Muscle layer of duodenum (tissue), 2 donors: ENCODE measurements around the gene GATAD2B.

Experiments used
- H3K27ac ChIP-seq: one replicate; pipeline ENCODE4 v1.7.0; 2013; ENCODE audit warnings: mild to moderate bottlenecking, low read length
- H3K27me3 ChIP-seq: one replicate; pipeline ENCODE4 v1.7.0; 2013; ENCODE audit warnings: low read depth, mild to moderate bottlenecking, control low read depth, low read length
- H3K36me3 ChIP-seq, 2 donors: one replicate each; pipeline ENCODE4 v1.7.0; 2013; ENCODE audit warnings: low read length in 2 of 2, control low read depth in 1 of 2, mild to moderate bottlenecking in 1 of 2; ENCODE audit not compliant: insufficient read depth in 2 of 2, control insufficient read depth in 1 of 2
- H3K4me1 ChIP-seq, 2 donors: one replicate each; pipeline ENCODE4 v1.7.0; 2013; ENCODE audit warnings: low read length in 2 of 2, mild to moderate bottlenecking in 2 of 2, control low read depth in 1 of 2, moderate library complexity in 1 of 2; ENCODE audit not compliant: insufficient read depth in 2 of 2, control insufficient read depth in 1 of 2
- H3K4me3 ChIP-seq, 2 donors: one replicate each; pipeline ENCODE4 v1.7.0; 2013; ENCODE audit warnings: low read length in 2 of 2, low read depth in 1 of 2, mild to moderate bottlenecking in 1 of 2
- H3K9me3 ChIP-seq, 2 donors: one replicate each; pipeline ENCODE4 v1.7.0; 2013; ENCODE audit warnings: low read length in 2 of 2, control low read depth in 1 of 2, mild to moderate bottlenecking in 1 of 2; ENCODE audit not compliant: control insufficient read depth in 1 of 2
- donor health status: healthy.

The GATAD2B gene

DNA sequence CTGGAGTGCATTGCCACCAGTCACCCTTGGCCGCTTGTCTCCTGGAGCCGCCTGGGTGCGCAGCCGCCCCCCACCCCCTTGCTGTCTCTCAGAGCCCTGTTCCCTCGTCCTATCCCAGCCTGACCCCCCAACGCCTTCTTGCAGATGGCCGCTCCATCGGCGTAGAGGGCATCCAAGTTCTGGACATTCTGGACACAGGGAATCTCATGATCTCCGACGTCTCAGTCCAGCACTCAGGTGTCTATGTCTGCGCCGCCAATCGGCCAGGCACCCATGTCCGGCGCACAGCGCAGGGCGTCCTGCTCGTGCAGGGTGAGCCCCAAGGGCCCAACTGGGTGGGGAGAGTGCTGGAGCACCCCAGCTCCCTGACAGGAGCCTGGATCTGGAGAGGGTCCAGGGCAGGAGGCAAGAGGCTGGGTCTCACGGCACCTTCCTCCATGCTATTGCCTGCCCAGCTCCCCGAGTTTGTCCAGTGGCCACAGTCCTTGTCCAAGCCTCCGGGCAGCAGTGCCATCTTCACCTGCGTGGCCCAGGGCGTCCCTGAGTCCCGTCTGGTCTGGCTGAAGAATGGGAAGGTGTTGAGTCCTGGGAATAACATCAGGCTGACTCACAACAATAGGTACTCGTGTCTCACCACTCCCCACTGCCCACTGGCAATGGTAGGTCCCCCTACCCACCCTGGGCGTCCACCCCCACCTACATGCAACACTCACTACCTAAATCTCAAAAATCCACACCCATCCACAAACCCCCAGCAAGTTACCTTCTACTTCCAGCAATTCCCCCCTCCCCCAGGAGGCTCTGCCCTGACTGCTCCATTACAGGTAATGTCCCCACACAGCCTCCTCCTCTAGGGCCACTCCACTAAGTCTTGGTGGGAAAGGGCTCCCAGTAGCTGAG, 123.0 kb downstream of the GATAD2B start:
- Histone ChIP-seq H3K36me3 (peaks cover 5% of the 10 kb centered on the region in 2 donors), H3K4me3 (no peak overlapping the region), H3K9me3 (no peaks in the 10 kb centered on the region), H3K27me3 (no peaks in the 10 kb centered on the region), H3K4me1 (no peaks in the 10 kb centered on the region), H3K27ac (no peak overlapping the region)

- Histone ChIP-seq H3K27ac (no peak overlapping the region), H3K4me3 (no peak overlapping the region), H3K9me3 (no peaks in the 10 kb centered on the region), H3K36me3 (peaks cover 3 to 5% of the 10 kb centered on the region in 2 donors), H3K4me1 (no peaks in the 10 kb centered on the region), H3K27me3 (no peaks in the 10 kb centered on the region)
These were observed 123.8 kb downstream of the GATAD2B start for GRCh38 chr1:153799016-153799415.

GRCh38 chr1:153798468-153798780, 124.3 kb downstream of the GATAD2B start:
- Histone ChIP-seq H3K36me3 (peaks cover 3 to 5% of the 10 kb centered on the region in 2 donors), H3K4me3 (no peak overlapping the region), H3K4me1 (no peaks in the 10 kb centered on the region), H3K27me3 (no peaks in the 10 kb centered on the region), H3K27ac (no peak overlapping the region), H3K9me3 (no peaks in the 10 kb centered on the region)

DNA sequence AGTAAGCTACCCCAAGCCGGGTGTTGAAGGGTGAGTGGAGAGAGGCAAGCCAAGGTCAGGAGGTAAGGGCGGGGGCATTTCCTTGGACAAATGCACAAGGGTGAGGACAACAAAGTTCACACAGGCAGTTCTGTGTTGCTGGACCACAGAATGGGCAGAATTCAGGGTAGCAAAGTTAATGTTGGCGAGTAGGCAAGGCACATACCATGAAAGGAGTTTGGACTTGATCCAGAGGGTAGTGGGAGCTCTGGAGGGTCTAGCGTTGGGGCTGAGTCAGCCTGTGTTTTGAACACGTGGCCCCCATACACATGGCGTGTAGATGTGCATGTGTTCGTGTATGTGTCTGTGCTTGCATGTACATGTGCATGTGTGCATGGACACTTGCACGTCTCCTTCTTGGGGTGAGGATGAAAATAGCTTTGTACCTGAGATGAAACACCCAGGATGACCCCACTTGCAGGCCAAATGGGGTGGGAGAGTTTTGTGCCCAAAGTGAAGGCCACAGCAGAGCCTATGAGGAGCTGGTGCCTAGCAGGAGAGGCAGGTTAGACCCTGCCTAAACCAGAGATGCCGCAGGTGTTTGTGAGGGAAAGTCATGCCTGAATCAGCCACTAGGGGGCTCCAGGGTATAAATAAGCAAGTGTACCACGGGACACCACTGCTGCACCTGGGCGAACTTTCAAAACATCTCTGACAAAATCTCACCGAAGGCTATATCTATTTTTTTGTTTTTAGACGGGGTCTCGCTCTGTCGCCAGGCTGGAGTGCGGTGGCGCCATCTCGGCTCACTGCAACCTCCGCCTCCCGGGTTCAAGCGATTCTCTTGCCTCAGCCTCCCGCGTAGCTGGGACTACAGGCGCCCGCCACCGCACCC, 125.7 kb downstream of the GATAD2B start:
- peaks cover 0 to under 1% of the 10 kb centered on the region in 2 donors for H3K4me1 ChIP-seq
- H3K36me3 ChIP-seq: peaks cover 0 to 5% of the 10 kb centered on the region in 2 donors
- H3K27ac ChIP-seq: no peak overlapping the region
- no peaks in the 10 kb centered on the region for H3K27me3 ChIP-seq
- no peak overlapping the region for H3K4me3 ChIP-seq
- H3K9me3 ChIP-seq: no peaks in the 10 kb centered on the region

- peaks cover 0 to 9% of the 10 kb centered on the region in 2 donors for H3K4me1 ChIP-seq
- H3K4me3 ChIP-seq: no peak overlapping the region
- H3K9me3 ChIP-seq: no peaks in the 10 kb centered on the region
- H3K27me3 ChIP-seq: no peaks in the 10 kb centered on the region
- H3K36me3 ChIP-seq: peaks cover 0 to 5% of the 10 kb centered on the region in 2 donors
- no peak overlapping the region for H3K27ac ChIP-seq
These were observed 126.6 kb downstream of the GATAD2B start for GRCh38 chr1:153795934-153796785.

GRCh38 chr1:153795330-153795837, 127.4 kb downstream of the GATAD2B start:
- peaks cover 0 to 11% of the 10 kb centered on the region in 2 donors for H3K36me3 ChIP-seq
- H3K9me3 ChIP-seq: no peaks in the 10 kb centered on the region
- H3K27me3 ChIP-seq: no peaks in the 10 kb centered on the region
- H3K4me1 ChIP-seq: peaks cover 0 to 14% of the 10 kb centered on the region in 2 donors
- no peak overlapping the region for H3K4me3 ChIP-seq
- H3K27ac ChIP-seq: no peak overlapping the region

DNA sequence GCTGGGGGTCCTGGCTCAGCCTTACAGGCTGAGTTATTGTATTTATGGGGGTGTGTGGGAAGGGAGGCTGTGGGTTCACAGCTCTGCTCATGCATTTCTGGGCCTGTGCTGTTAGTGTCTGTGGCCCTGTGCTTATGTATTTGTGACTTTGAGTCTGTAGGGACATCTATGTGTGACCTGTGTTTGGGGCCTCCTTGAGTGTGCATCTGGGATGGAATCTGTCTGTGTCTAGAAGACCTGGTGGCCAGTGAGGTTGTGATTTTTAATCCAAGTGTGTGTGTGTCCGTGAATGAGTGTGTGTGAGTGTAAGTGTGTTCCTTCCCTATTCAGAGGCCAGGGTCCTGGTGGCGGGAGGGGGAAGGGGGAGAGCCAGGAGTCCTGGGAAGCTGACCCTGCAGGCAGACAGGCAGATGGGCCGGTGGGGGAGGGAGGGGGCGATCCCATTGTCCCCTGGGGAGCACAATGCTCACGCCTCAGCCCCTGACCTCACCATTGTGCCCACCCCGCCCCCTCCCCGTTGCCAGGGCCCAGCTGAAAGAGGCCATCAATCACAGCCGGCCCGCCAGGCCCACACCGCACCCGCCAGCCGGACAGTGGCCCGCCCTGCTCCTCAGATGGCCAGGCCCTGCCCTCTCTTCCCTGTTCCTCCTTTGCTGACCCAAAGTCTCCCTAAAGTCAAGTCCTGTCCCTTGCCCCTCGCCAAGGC, 128.0 kb downstream of the GATAD2B start:
- Histone ChIP-seq H3K4me3 (no peak overlapping the region), H3K4me1 (peaks cover 2 to 20% of the 10 kb centered on the region in 2 donors)

GRCh38 chr1:153793973-153794615, 128.7 kb downstream of the GATAD2B start:
- Histone ChIP-seq H3K27me3 (no peaks in the 10 kb centered on the region), H3K4me1 (peaks cover 6 to 27% of the 10 kb centered on the region in 2 donors), H3K36me3 (peaks cover 0 to 6% of the 10 kb centered on the region in 2 donors), H3K9me3 (no peaks in the 10 kb centered on the region), H3K27ac (no peak overlapping the region), H3K4me3 (no peak overlapping the region)

More for the DNA sequence above, 128.0 kb downstream of the GATAD2B start:
- H3K27ac ChIP-seq: no peak overlapping the region
- H3K9me3 ChIP-seq: no peaks in the 10 kb centered on the region
- H3K27me3 ChIP-seq: no peaks in the 10 kb centered on the region
- H3K36me3 ChIP-seq: peaks cover 0 to 11% of the 10 kb centered on the region in 2 donors

DNA sequence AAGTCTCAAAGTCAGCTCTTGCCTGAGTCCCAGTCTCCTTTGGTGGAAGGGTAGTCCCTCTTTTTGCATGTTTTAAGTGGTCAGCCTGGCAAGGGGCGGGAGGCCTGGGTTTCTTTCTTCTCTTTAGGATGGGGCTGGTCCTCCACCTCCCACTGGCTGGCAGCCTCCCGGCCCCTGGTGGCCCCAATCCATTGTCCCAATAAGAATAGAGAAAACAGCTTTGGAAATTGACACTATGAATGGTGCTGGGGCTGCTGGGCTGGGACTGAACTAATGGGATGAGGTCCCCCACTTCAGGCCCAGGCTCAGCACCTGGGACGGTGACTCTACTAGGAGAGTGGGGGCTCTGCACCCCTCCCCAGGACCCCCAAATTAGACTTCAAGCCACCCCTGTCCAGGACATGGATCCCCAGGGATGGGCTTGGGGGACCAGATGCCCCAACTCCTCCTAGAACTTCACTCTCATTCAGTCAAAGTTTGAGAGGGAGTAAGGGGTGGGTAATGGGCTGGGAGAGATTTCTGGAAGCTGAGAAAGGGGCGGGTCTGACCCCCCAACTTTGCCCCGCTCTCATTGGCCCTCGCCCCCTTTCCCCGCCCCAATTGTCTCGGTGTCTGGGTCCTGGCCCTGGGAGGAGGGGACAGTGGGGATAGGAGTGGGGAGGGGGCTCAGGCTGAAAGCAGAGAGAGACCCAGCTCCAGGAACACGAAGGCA, 129.4 kb downstream of the GATAD2B start:
- Histone ChIP-seq H3K36me3 (peaks cover 0 to 6% of the 10 kb centered on the region in 2 donors), H3K4me1 (peaks cover 6 to 29% of the 10 kb centered on the region in 2 donors), H3K27ac (no peak overlapping the region)

More for the DNA sequence above, 129.4 kb downstream of the GATAD2B start:
- Histone ChIP-seq H3K27me3 (no peaks in the 10 kb centered on the region), H3K9me3 (no peaks in the 10 kb centered on the region), H3K4me3 (no peak overlapping the region)
